ENCODE data around the gene TMPRSS11A.

GRCh38 chr4:67929426-67929825 lies 33.9 kb downstream of the TMPRSS11A start:
- no peak for TF ChIP-seq POLR2A (IDR thresholded peaks at IDR 0.05)
- no peak for TF ChIP-seq CTCF (IDR thresholded peaks at IDR 0.05)
